DMS 273 (cell line): ENCODE results near the gene CPED1.

ENCODE experiments used
- DNase-seq: peaks from one replicate; lab custom pipeline; 2025; ENCODE audit not compliant: unreplicated experiment; lab: John Stamatoyannopoulos, UW

Gene CPED1

DNA sequence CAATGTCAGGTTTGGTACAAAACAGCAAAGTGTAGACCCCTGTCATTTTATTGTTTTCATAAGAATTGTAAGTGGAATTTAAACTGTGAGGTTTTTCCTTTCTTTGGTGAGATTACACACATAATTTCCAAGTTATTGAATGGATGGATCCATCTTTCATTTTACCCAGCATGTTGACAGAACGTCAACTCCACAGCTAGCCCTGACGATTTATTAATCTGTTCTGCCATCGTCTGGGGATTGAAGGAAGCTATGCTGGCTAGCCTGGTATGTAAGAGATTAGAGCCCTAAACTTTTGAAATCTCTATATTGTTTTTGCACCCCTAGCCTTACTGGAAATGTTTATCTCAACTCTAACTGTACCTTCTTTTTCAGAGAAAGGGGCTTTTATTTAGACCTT is 348.9 kb downstream of the CPED1 start:
- DNase-seq = peak; percentile 62

DNA sequence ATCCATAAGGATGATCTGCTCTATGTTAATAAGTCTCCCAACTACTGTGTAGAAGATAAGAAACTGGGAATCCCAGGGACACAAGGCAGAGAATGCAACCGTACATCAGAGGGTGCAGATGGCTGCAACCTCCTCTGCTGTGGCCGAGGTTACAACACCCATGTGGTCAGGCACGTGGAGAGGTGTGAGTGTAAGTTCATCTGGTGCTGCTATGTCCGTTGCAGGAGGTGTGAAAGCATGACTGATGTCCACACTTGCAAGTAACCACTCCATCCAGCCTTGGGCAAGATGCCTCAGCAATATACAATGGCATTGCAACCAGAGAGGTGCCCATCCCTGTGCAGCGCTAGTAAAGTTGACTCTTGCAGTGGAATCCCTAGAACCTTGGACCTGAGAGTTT is 350.6 kb downstream of the CPED1 start:
- no peak for DNase-seq

DNA sequence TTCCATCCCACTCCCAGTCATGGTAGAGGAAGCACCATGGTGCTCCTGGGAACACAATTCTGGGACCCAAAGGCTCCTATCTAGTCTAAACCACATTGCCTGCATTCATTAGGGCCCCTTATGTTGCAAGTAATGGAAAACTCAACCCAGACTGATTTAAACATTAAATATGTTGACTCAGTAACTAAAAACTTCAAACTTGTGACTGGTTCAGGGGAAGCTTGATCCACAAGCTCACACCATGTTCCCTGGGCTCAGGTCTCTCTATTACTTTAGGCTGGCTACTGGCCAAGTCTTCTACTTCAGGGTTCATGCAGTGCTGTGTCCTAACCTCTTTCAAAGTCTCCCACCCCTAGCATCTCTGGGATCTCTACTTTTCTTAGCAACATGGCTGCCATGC is 353.4 kb downstream of the CPED1 start:
- no peak for DNase-seq

DNA sequence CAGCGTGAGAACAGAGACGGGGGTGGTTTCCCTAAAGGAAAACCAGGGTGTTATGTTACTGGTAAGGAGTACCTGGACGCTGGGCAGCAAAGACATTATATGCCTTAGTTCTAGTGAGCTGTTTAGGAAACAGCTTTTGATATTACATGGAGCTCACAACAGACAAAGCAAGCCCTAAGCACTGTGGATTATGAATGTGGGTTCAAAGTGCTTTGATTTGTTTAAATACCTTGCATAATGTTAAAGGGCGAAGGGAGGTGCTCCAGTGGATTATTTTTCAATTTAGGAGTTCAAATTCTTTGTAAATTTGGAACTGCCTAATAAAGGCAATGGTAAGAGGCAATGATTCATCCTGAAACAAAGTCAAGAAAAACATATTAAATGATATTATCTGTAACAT is 354.1 kb downstream of the CPED1 start:
- DNase-seq = no peak

DNA sequence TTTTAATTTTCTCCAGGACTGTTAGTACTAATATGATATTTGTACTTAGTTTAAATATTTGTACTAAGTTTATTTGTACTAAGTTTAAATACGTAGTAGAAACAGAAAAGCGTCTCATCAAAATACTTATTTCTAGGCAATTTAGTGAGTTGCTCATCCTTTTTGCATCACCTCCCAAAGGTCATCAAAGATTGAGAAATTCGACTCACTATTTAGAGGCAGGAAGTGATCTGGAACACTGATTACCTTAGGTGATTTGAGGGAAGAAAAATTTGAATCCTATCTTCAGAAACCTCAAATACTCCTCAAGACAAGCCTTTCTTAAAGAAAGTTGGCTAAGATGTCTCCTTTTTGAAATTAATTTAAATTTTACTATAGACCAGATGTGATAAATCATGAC is 354.8 kb downstream of the CPED1 start:
- DNase-seq = no peak

DNA sequence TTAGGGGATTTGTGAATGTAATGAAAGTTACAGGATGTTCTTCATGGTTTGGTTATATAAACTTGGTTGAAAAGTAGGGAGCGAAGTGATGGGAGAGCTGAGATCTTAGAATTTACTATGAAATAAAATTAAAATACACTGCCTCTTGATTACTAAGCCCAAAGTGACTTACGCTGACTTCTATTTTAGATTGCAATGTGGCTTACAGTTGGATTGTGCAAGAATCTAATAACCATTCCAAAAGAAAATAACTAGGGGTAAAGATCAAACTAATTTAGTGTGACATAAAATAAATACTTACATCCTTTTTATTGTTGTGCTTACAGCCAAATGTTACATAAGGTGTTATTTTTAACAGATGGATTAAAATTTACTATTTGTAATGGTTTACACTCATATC is 355.6 kb downstream of the CPED1 start:
- no peak for DNase-seq

DNA sequence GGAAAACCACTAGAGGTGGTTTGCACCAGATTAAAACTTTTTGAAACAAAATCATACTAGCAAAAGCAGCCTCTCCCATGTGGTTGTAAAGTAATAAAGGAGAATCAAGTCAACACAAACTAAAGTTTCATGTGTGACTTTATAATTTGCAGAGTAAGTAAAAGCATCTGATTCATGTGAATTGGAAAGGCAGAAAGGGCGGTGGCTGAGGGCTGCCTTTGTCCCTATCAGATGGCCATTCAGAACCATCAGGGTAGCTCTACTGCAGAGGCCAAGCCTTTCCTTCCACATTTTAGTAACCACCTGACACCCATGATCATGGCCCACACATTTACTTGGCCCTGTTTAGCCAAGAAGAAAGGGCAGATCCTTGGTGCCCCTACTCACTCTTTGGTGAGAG is 356.0 kb downstream of the CPED1 start:
- no peak for DNase-seq
